ENCODE data around the gene BTN3A1. TPM values are rescaled to one million over a fixed set of nuclear protein-coding genes. Genes with fewer than 3 reads are reported as not detected.

Gene BTN3A1
- total and polyA plus RNA-seq, 8 donors: 3.9 to 33.5 (median 12.5) TPM

GRCh38 chr6:26420688-26421171 is 18.7 kb downstream of the BTN3A1 start:
- WGBS, 2 donors: 29 to 38% methylated on average over 4 of the region's 4 CpGs
- Histone ChIP-seq H3K4me1 (peaks cover 0 to 6% (median 5%) of the 10 kb centered on the region in 3 donors), H3K9me3 (no peaks in the 10 kb centered on the region), H3K27ac (peak overlapping the region; percentile 13 to 87 (median 56)), H3K36me3 (no peaks in the 10 kb centered on the region), H3K27me3 (no peaks in the 10 kb centered on the region), H3K4me3 (peak overlapping the region in 3 of 4 donors; percentile 54 to 78 (median 55))
- TF ChIP-seq CTCF (IDR thresholded peaks at IDR 0.05): no peak
- intact Hi-C loops (cut with DNase I): no loop called here
- peak in 2 of 6 donors; percentile 15 to 37 for DNase-seq
- peak; percentile 16 to 47 (median 40) for ATAC-seq
- no peak for FAIRE-seq

DNA sequence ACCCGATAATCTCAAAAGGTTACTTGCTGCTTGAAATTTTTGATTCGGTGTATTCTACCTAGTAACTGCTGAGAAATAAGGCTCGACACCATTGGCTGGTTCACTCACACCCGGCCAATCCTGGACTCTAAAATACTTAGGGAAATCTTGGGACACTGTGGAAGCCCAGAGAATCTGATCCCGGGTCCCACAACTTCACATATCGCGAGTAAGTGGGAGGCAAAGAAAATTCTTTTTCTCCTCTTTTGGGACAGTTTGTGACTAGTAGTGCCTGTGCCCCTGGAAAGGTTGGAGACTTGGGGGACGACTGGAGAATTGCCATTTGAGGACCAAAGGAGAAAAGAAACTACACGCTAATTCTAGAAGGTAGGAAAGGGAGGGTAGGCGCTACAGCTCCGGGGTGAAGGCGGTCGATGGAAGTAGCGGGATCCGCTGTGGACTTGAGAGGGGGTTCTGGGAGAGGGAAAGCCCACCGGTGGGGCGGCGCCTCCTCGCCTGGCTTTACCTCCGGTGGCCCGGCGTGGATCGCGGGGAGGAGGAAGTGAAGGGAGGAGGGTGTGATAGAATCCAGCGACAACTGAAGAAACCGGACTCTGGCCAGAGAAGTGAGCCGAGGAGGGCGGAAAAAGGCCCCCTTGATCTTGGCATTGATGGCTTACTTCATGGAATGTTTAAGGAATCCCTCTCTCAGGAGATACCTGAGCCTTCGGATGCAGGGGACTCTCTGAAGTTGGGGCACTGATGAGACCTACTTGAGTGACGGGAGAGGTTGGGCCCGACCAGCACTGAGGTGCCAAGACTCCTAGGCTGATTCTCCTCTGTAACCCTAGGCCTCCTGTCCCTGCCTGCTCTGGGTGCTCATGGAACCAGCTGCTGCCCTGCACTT is 19.4 kb downstream of the BTN3A1 start:
- Histone ChIP-seq H3K27ac (peak overlapping the region; percentile 20 to 87 (median 68)), H3K27me3 (no peaks in the 10 kb centered on the region), H3K4me3 (peak overlapping the region; percentile 16 to 78 (median 54)), H3K9me3 (no peaks in the 10 kb centered on the region), H3K36me3 (no peaks in the 10 kb centered on the region), H3K4me1 (peaks cover 0 to 6% (median 5%) of the 10 kb centered on the region in 3 donors)
- ATAC-seq (peak; percentile 99 to 100 (median 100)), DNase-seq (peak; percentile 42 to 74 (median 66)), FAIRE-seq (peak; percentile 67)
- no peak for TF ChIP-seq CTCF (IDR thresholded peaks at IDR 0.05)
- intact Hi-C loops (cut with DNase I): no loop called here
- 0 to 1% methylated on average over 31 of the region's 31 CpGs for WGBS, 2 donors

- ATAC-seq (no peak), DNase-seq (no peak), FAIRE-seq (no peak)
- Histone ChIP-seq H3K27ac (no peak overlapping the region), H3K4me3 (no peak overlapping the region), H3K36me3 (no peaks in the 10 kb centered on the region), H3K27me3 (no peaks in the 10 kb centered on the region), H3K9me3 (no peaks in the 10 kb centered on the region), H3K4me1 (peaks cover 0 to 6% (median 5%) of the 10 kb centered on the region in 3 donors)
- intact Hi-C loops (cut with DNase I): no loop called here
- 81 to 91% methylated on average over 3 of the region's 3 CpGs for WGBS, 2 donors
- no peak for TF ChIP-seq CTCF (IDR thresholded peaks at IDR 0.05)
Measured at GRCh38 chr6:26422329-26422728, 20.3 kb downstream of the BTN3A1 start.

GRCh38 chr6:26426691-26427450 is 24.8 kb downstream of the BTN3A1 start:
- ATAC-seq (no peak), DNase-seq (no peak), FAIRE-seq (no peak)
- 90 to 96% methylated on average over 5 of the region's 5 CpGs for WGBS, 2 donors
- Histone ChIP-seq H3K27ac (no peak overlapping the region), H3K27me3 (no peaks in the 10 kb centered on the region), H3K4me3 (no peak overlapping the region), H3K4me1 (no peaks in the 10 kb centered on the region), H3K36me3 (no peaks in the 10 kb centered on the region), H3K9me3 (no peaks in the 10 kb centered on the region)
- no peak for TF ChIP-seq CTCF (IDR thresholded peaks at IDR 0.05)
- intact Hi-C loops (cut with DNase I): no loop called here
